IMR-90 (cell line): ENCODE measurements around the gene SEPTIN5. TPM values are rescaled to one million over a fixed set of nuclear protein-coding genes. Genes with fewer than 3 reads are reported as not detected.

Source experiments
- ATAC-seq: fragments of 200-7000 bp; cut with Tn5 transposase; 2 replicates; pipeline ENCODE4 v1.9.1; 2020; ENCODE audit warnings: low read depth, mild to moderate bottlenecking, moderate library complexity
- BruUV-seq: library from RNA; stranded (reverse); fragments of 400-500 nt; replicated peaks from 2 replicates; lab custom pipeline; 2021; lab: Mats Ljungman, UMichigan
- CTCF ChIA-PET: fragments of 300-600 bp; formaldehyde crosslinking; extraction: SDS; loops from one replicate; lab custom pipeline; 2021; ENCODE audit warnings: antibody characterized with exemption; lab: Yijun Ruan, JAX
- POLR2A ChIA-PET: fragments of 300-600 bp; sonication (Branson Sonifier 250); formaldehyde crosslinking; loops from one replicate; lab custom pipeline; 2022; ENCODE audit warnings: antibody characterized with exemption; ENCODE audit not compliant: unreplicated experiment; lab: Charles Lee
- DNase-seq: peaks from one replicate; pipeline ENCODE4 v3.0.0; 2013
- H2AFZ ChIP-seq: replicated peaks from 2 replicates; pipeline ENCODE3; 2013; ENCODE audit warnings: low read length, mild to moderate bottlenecking; ENCODE audit not compliant: poor library complexity
- H2AK5ac ChIP-seq: 2 replicates; pipeline ENCODE4 v1.6.1; 2013; ENCODE audit warnings: low read depth, low read length, inconsistent platforms
- H2AK9ac ChIP-seq: replicated peaks from 2 replicates; pipeline ENCODE3; 2013; ENCODE audit warnings: mild to moderate bottlenecking, low read depth, low read length, moderate library complexity; ENCODE audit not compliant: poor library complexity
- H2BK120ac ChIP-seq: 2 replicates; pipeline ENCODE4 v1.6.1; 2013; ENCODE audit warnings: low read depth, low read length, inconsistent platforms
- H2BK15ac ChIP-seq: 3 replicates; pipeline ENCODE4 v1.6.1; 2013; ENCODE audit warnings: low read depth, low read length, inconsistent platforms
- H2BK20ac ChIP-seq: 2 replicates; pipeline ENCODE4 v1.6.1; 2013; ENCODE audit warnings: low read depth, mild to moderate bottlenecking, inconsistent platforms, low read length, moderate library complexity
- H2BK5ac ChIP-seq: 2 replicates; pipeline ENCODE4 v1.6.1; 2013; ENCODE audit warnings: mild to moderate bottlenecking, low read depth, low read length, inconsistent platforms; ENCODE audit not compliant: poor library complexity, severe bottlenecking
- H3K14ac ChIP-seq: replicated peaks from 2 replicates; pipeline ENCODE4 v1.6.1; 2013; ENCODE audit warnings: low read depth, low read length, inconsistent platforms
- H3K18ac ChIP-seq: 2 replicates; pipeline ENCODE4 v1.6.1; 2013; ENCODE audit warnings: low read depth, low read length, control low read depth
- H3K23ac ChIP-seq: 2 replicates; pipeline ENCODE4 v1.6.1; 2013; ENCODE audit warnings: low read depth, low read length, inconsistent platforms
- H3K27ac ChIP-seq: 2 replicates; pipeline ENCODE4 v1.5.1; 2013; ENCODE audit warnings: mild to moderate bottlenecking, control low read depth, low read length; ENCODE audit not compliant: insufficient read depth
- H3K27me3 ChIP-seq: 2 replicates; pipeline ENCODE4 v1.6.1; 2013; ENCODE audit warnings: low read length; ENCODE audit not compliant: control insufficient read depth, insufficient read depth
- H3K36me3 ChIP-seq: 2 replicates; pipeline ENCODE4 v1.6.1; 2013; ENCODE audit warnings: low read length, mixed read lengths; ENCODE audit not compliant: control insufficient read depth, insufficient read depth
- H3K4ac ChIP-seq: 2 replicates; pipeline ENCODE4 v1.6.1; 2013; ENCODE audit warnings: low read depth, low read length, inconsistent platforms
- H3K4me1 ChIP-seq: 2 replicates; pipeline ENCODE4 v1.6.1; 2013; ENCODE audit warnings: low read length, mixed read lengths; ENCODE audit not compliant: control insufficient read depth, insufficient read depth
- H3K4me2 ChIP-seq: 2 replicates; pipeline ENCODE4 v1.6.1; 2013; ENCODE audit warnings: low read depth, mild to moderate bottlenecking, control low read depth, low read length, moderate library complexity
- H3K4me3 ChIP-seq: 2 replicates; pipeline ENCODE4 v1.5.1; 2013; ENCODE audit warnings: low read depth, mild to moderate bottlenecking, control low read depth, low read length, moderate library complexity; ENCODE audit not compliant: insufficient read depth
- H3K56ac ChIP-seq: 2 replicates; pipeline ENCODE4 v1.6.1; 2013; ENCODE audit warnings: low read length, inconsistent platforms; ENCODE audit not compliant: insufficient read depth; ENCODE audit errors: extremely low read depth
- H3K79me1 ChIP-seq, 2 experiments: 2 replicates each; pipeline ENCODE4 v1.6.1; 2013; ENCODE audit warnings: low read length in 2 of 2, inconsistent platforms in 1 of 2, low read depth in 1 of 2
- H3K9ac ChIP-seq: 2 replicates; pipeline ENCODE4 v1.6.1; 2013; ENCODE audit warnings: low read depth, low read length, control low read depth
- H3K9me1 ChIP-seq: 2 replicates; pipeline ENCODE4 v1.6.1; 2013; ENCODE audit warnings: low read length, inconsistent platforms; ENCODE audit not compliant: insufficient read depth
- H3K9me3 ChIP-seq: 2 replicates; pipeline ENCODE4 v1.6.1; 2013; ENCODE audit warnings: low read length; ENCODE audit not compliant: control insufficient read depth, insufficient read depth
- H4K20me1 ChIP-seq: 2 replicates; pipeline ENCODE4 v1.6.1; 2013; ENCODE audit warnings: low read length, inconsistent platforms; ENCODE audit not compliant: insufficient read depth
- H4K5ac ChIP-seq: 2 replicates; pipeline ENCODE4 v1.6.1; 2013; ENCODE audit warnings: mild to moderate bottlenecking, low read depth, low read length, control low read depth
- H4K8ac ChIP-seq, 2 experiments: 2 replicates each; pipeline ENCODE4 v1.6.1; 2013; ENCODE audit warnings: low read depth in 2 of 2, low read length in 2 of 2, control low read depth in 1 of 2, inconsistent platforms in 1 of 2
- H4K91ac ChIP-seq: 2 replicates; pipeline ENCODE4 v1.6.1; 2013; ENCODE audit warnings: low read depth, low read length, inconsistent platforms; ENCODE audit not compliant: insufficient read depth
- BHLHE40 ChIP-seq: fragments of 150-350 bp; IDR thresholded peaks from 2 replicates; pipeline ENCODE4 v1.6.1; 2016; ENCODE audit warnings: mild to moderate bottlenecking, low read depth, low read length
- MXI1 ChIP-seq: IDR thresholded peaks from 2 replicates; pipeline ENCODE4 v1.6.1; 2012; ENCODE audit warnings: low read depth, mild to moderate bottlenecking, low read length, moderate library complexity, borderline replicate concordance
- NFE2L2 ChIP-seq: fragments of 150-350 bp; IDR thresholded peaks from 2 replicates; pipeline ENCODE4 v1.6.1; 2016; ENCODE audit warnings: low read depth, mild to moderate bottlenecking, low read length
- RCOR1 ChIP-seq: IDR thresholded peaks from 2 replicates; pipeline ENCODE4 v1.6.1; 2012; ENCODE audit warnings: mild to moderate bottlenecking, low read length, improper control_type of control experiment; ENCODE audit not compliant: insufficient replicate concordance
- WGBS, 2 experiments: methylation state at CpG; one replicate each; pipeline versions ENCODE4 v1.1.5 to v1.1.7; 2013; ENCODE audit warnings: missing lambda C conversion rate in 2 of 2; ENCODE audit not compliant: insufficient read length in 1 of 2; ENCODE audit errors: extremely low coverage in 2 of 2; 5-methylcytosine and 5-hydroxymethylcytosine counted together
- dilution Hi-C: fragments of 300-500 bp; cut with HindIII; formaldehyde crosslinking; loops from one replicate; pipeline ENCODE4 v1.14.3; 2018; ENCODE audit warnings: low sequenced_read_pairs; ENCODE audit not compliant: unreplicated experiment
- in situ Hi-C: fragments of 300-500 bp; cut with MboI; formaldehyde crosslinking; loops from 3 replicates; pipeline ENCODE4 v1.14.3; 2019; ENCODE audit warnings: low sequenced_read_pairs, inconsistent platforms, mixed read lengths
- intact Hi-C: fragments of 100-400 bp; cut with micrococcal nuclease; formaldehyde crosslinking; loops from 2 replicates; pipeline ENCODE4 v1.10.0; 2022
- polyA plus RNA-seq, 3 experiments: library from polyadenylated mRNA; depleted of rRNA; stranded (reverse); fragments of >200 nt; gene quantifications; 2 replicates each; pipeline ENCODE4 v1.2.3, GENCODE V29; 2012; ENCODE audit warnings: low replicate concordance in 1 of 3
- total RNA-seq: library from RNA; depleted of rRNA; stranded (reverse); fragments of >200 nt; gene quantifications from 2 replicates; pipeline ENCODE4 v1.2.3, GENCODE V29; 2012
- TF ChIP-seq, protein P1 (sequence below): fragments of 150-350 bp; IDR thresholded peaks from 2 replicates; pipeline ENCODE4 v1.6.1; 2016; ENCODE audit warnings: low read depth, mild to moderate bottlenecking, low read length, moderate library complexity, borderline replicate concordance

Gene SEPTIN5
- total and polyA plus RNA-seq, 2 of the 4 experiments (the other 2 are of a cell fraction), result 16.8 to 20.7 TPM

DNA sequence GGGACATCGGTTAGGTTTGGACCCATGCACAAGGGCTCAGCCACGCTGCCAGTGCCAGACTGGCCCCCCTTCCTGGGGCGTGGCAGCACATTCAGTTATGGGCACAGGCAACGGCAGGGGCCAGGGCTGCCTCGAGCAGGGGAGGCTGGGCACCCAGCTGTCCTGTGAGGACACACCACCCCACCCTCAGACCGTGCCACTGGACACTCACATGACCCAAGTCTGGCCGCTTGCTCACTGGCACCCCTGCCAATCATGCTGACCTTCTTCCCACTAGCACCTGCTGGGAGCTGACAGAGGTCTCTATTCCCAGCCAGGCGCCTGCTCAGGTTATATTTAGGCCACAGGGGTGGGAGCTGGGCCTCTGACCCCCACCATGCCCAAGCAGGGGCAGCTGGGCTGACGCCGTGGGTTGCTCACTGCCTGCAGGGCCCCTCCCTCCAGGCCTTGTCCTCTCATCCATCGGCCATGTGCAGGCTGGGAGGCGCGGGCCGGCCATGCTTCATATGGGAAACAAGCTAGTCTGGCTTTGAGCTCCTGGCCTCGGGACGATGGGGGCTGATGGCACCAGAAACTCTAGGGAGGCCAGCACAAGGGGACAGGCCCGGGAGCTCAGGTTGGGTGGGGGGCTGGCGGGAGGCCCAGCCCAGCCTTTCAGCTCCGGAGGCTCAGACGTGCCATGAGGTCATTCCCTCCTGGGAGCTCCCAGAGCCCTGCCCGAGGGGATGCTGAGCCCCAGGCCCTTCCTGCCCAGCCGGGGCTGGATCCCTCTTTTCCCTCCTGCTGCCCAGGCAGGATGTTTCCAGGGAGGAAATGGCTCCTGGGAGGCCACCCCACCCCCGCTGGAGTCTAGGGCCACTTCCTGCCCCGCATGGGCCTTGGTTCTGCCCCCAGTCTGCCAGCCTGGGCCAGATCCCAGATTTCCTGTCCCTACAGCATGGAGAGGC lies 31.1 kb downstream of the SEPTIN5 start:
- Histone ChIP-seq H4K91ac (no peak overlapping the region), H2BK15ac (no peak overlapping the region), H3K9me1 (no peaks in the 10 kb centered on the region), H3K18ac (no peak overlapping the region), H3K36me3 (no peaks in the 10 kb centered on the region), H3K9me3 (no peaks in the 10 kb centered on the region), H3K27me3 (peaks cover 10% of the 10 kb centered on the region; the same call in 1 of the 2 replicates), H2AK5ac (peak overlapping the region; percentile 50), H3K14ac (no peak overlapping the region), H2AFZ (peak overlapping the region; percentile 61), H3K4ac (no peak overlapping the region), H3K9ac (no peak overlapping the region), H2BK5ac (no peak overlapping the region), H4K8ac (0 out of 4 replicates have a peak overlapping the region, but pooled peaks of 1 of the 2 experiments have one; percentile 33), H3K4me2 (no peak overlapping the region), H4K5ac (no peak overlapping the region), H3K56ac (no peak overlapping the region), H2BK120ac (0 out of 2 replicates have a peak overlapping the region, but pooled peaks have one; percentile 8), H3K4me3 (no peak overlapping the region), H3K27ac (no peak overlapping the region), H3K79me1 (no peaks in the 10 kb centered on the region), H2AK9ac (peak overlapping the region; percentile 65), H4K20me1 (no peaks in the 10 kb centered on the region; the same call in 1 of the 2 replicates), H2BK20ac (no peak overlapping the region), H3K4me1 (no peaks in the 10 kb centered on the region; the same call in 1 of the 2 replicates), H3K23ac (no peak overlapping the region)
- BruUV-seq, result no TSS peak
- DNase-seq (no peak), ATAC-seq (peak; percentile 19; the same call in 1 of the 2 replicates)
- intact Hi-C loops, result no loop called here
- dilution Hi-C loops, result no loop called here
- ChIA-PET POLR2A (no interaction called here), CTCF (interaction anchor here (1.6 kb wide), 1 partner anchor 14 kb away, joined by 4 read pairs; no protein-coding TSS in a partner anchor)
- WGBS, 2 experiments, result 69% methylated on average over 12 of the region's 24 CpGs; no CpG with 5 or more reads in 1 of the 2 experiments
- no peak for TF ChIP-seq NFE2L2
- TF ChIP-seq BHLHE40, result no peak
- TF ChIP-seq, protein P1, sequence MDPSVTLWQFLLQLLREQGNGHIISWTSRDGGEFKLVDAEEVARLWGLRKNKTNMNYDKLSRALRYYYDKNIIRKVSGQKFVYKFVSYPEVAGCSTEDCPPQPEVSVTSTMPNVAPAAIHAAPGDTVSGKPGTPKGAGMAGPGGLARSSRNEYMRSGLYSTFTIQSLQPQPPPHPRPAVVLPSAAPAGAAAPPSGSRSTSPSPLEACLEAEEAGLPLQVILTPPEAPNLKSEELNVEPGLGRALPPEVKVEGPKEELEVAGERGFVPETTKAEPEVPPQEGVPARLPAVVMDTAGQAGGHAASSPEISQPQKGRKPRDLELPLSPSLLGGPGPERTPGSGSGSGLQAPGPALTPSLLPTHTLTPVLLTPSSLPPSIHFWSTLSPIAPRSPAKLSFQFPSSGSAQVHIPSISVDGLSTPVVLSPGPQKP, result no peak
- TF ChIP-seq RCOR1, result no peak
- TF ChIP-seq MXI1, result no peak
- in situ Hi-C loops, result no loop called here
